A549 (cell line): ENCODE measurements around the gene FLACC1. TPM values are rescaled to one million over a fixed set of nuclear protein-coding genes. Genes with fewer than 3 reads are reported as not detected.

Experiments used
- ATAC-seq, 2 experiments: fragments of 200-7000 bp in 1 of 2; fragments of >200 bp in 1 of 2; cut with Nextera tagmentation in 1 of 2; cut with Tn5 transposase in 1 of 2; 3 replicates each; pipeline versions ENCODE4 v1.8.0 to v1.9.1; 2018 to 2020; ENCODE audit warnings: mild to moderate bottlenecking in 1 of 2, moderate library complexity in 1 of 2
- CTCF ChIA-PET: fragments of 300-600 bp; sonication (Branson Sonifier 250); formaldehyde crosslinking; extraction: SDS; loops from one replicate; lab custom pipeline; 2021; ENCODE audit warnings: antibody characterized with exemption, inconsistent platforms; lab: Yijun Ruan, JAX
- POLR2A ChIA-PET: fragments of 350-600 bp; formaldehyde crosslinking; extraction: SDS; loops from one replicate; lab custom pipeline; 2021; ENCODE audit warnings: antibody characterized with exemption, inconsistent platforms; lab: Yijun Ruan, JAX
- DNase-seq, 2 experiments: peaks; one replicate each; pipeline versions ENCODE4 v3.0.0 to v3.0.0-alpha.2; 2011 to 2016; ENCODE audit warnings: low read depth in 1 of 2, low spot score in 1 of 2
- FAIRE-seq: peaks from 2 replicates; lab custom pipeline; 2011; peaks lifted over from hg19 to GRCh38; lab: Jason Lieb, UNC
- H3K27ac ChIP-seq, 2 experiments: fragments of >200 bp; sonication (Bioruptor Twin); formaldehyde crosslinking; 3 replicates each; pipeline ENCODE4 v1.5.1; 2016 to 2017
- H3K4me1 ChIP-seq: fragments of >200 bp; sonication (Bioruptor Twin); formaldehyde crosslinking; 3 replicates; pipeline ENCODE4 v1.6.1; 2016
- H3K4me2 ChIP-seq: fragments of >200 bp; sonication (Bioruptor Twin); formaldehyde crosslinking; 3 replicates; pipeline ENCODE4 v1.6.1; 2016
- H3K4me3 ChIP-seq: fragments of >200 bp; sonication (Bioruptor Twin); formaldehyde crosslinking; 3 replicates; pipeline ENCODE4 v1.5.1; 2016
- H3K9me3 ChIP-seq: fragments of >200 bp; sonication (Bioruptor Twin); formaldehyde crosslinking; 3 replicates; pipeline ENCODE4 v1.6.1; 2016
- CHD4 ChIP-seq: fragments of 200-600 bp; sonication (generic); IDR thresholded peaks from 2 replicates; pipeline ENCODE4 v1.6.1; 2016; ENCODE audit warnings: antibody characterized with exemption, mild to moderate bottlenecking, borderline replicate concordance
- CTCF ChIP-seq: fragments of >200 bp; sonication (Bioruptor Twin); formaldehyde crosslinking; IDR thresholded peaks from 3 replicates; pipeline ENCODE4 v1.5.1; 2016
- EHMT2 ChIP-seq: fragments of 200-600 bp; sonication (generic); IDR thresholded peaks from 2 replicates; pipeline ENCODE4 v1.6.1; 2016; ENCODE audit warnings: antibody characterized with exemption, low read depth, mild to moderate bottlenecking, moderate library complexity
- FOSB ChIP-seq: fragments of 250-450 bp; sonication (Bioruptor Pico); IDR thresholded peaks from 2 replicates; pipeline ENCODE4 v1.5.0; 2020; ENCODE audit warnings: mild to moderate bottlenecking, moderate library complexity
- FOSL2 ChIP-seq, 2 experiments: fragments of 450-650 bp in 1 of 2; fragments of >200 bp in 1 of 2; sonication (Bioruptor Twin) in 1 of 2; formaldehyde crosslinking; IDR thresholded peaks; 2 replicates each; pipeline versions ENCODE4 v1.5.0 to v1.6.1; 2016 to 2020; ENCODE audit warnings: mild to moderate bottlenecking in 1 of 2, moderate library complexity in 1 of 2
- HDAC2 ChIP-seq: fragments of 200-600 bp; sonication (generic); IDR thresholded peaks from 2 replicates; pipeline ENCODE4 v1.6.1; 2016
- HES2 ChIP-seq: fragments of >200 bp; sonication (Bioruptor Twin); formaldehyde crosslinking; IDR thresholded peaks from 2 replicates; pipeline ENCODE4 v1.6.1; 2016
- JUN ChIP-seq, 2 experiments: fragments of >200 bp; sonication (Bioruptor Twin); formaldehyde crosslinking; IDR thresholded peaks; 2 replicates in 1 of 2; 3 replicates in 1 of 2; pipeline ENCODE4 v1.6.1; 2016 to 2017
- JUNB ChIP-seq: fragments of >200 bp; sonication (Bioruptor Twin); formaldehyde crosslinking; IDR thresholded peaks from 2 replicates; pipeline ENCODE4 v1.6.1; 2016
- MAFK ChIP-seq: fragments of 450-650 bp; IDR thresholded peaks from 2 replicates; pipeline ENCODE4 v1.6.1; 2014; ENCODE audit not compliant: partially characterized antibody
- MAZ ChIP-seq: fragments of 150-350 bp; IDR thresholded peaks from 2 replicates; pipeline ENCODE4 v1.6.1; 2014; ENCODE audit warnings: antibody characterized with exemption, low read depth, low read length, borderline replicate concordance
- MYC ChIP-seq: IDR thresholded peaks from 2 replicates; pipeline ENCODE4 v1.6.1; 2012; ENCODE audit warnings: mild to moderate bottlenecking, inconsistent platforms, low read length, improper control_type of control experiment, borderline replicate concordance
- NFE2L2 ChIP-seq: fragments of 150-350 bp; conservative IDR thresholded peaks from 2 replicates; pipeline ENCODE4 v1.6.1; 2014; ENCODE audit warnings: low read length
- NR3C1 ChIP-seq: fragments of >200 bp; sonication (Bioruptor Twin); formaldehyde crosslinking; IDR thresholded peaks from 3 replicates; pipeline ENCODE4 v1.6.1; 2017
- RAD21 ChIP-seq, 2 experiments: fragments of >200 bp in 1 of 2; sonication (Bioruptor Twin) in 1 of 2; formaldehyde crosslinking in 1 of 2; IDR thresholded peaks in 1 of 2; conservative IDR thresholded peaks in 1 of 2; 2 replicates in 1 of 2; 3 replicates in 1 of 2; pipeline ENCODE4 v1.6.1; 2012 to 2018; ENCODE audit warnings: inconsistent platforms in 1 of 2
- RARB ChIP-seq: fragments of 250-450 bp; sonication (Bioruptor Pico); IDR thresholded peaks from 2 replicates; pipeline ENCODE4 v1.8.0; 2021; ENCODE audit warnings: mild to moderate bottlenecking, moderate library complexity
- REST ChIP-seq: fragments of 200-600 bp; sonication (generic); IDR thresholded peaks from 2 replicates; pipeline ENCODE4 v1.6.1; 2016; ENCODE audit warnings: antibody characterized with exemption, mild to moderate bottlenecking, moderate library complexity
- RFX5 ChIP-seq: fragments of 450-650 bp; IDR thresholded peaks from 2 replicates; pipeline ENCODE4 v1.7.1; 2014; ENCODE audit warnings: antibody characterized with exemption, mild to moderate bottlenecking, moderate library complexity
- TP53 ChIP-seq: fragments of 250-450 bp; sonication (Bioruptor Pico); IDR thresholded peaks from 2 replicates; pipeline ENCODE4 v1.5.0; 2021; ENCODE audit warnings: mild to moderate bottlenecking, moderate library complexity
- ZSCAN20 ChIP-seq: fragments of 250-450 bp; sonication (Bioruptor Pico); IDR thresholded peaks from 2 replicates; pipeline ENCODE4 v1.8.0; 2022; ENCODE audit warnings: mild to moderate bottlenecking, moderate library complexity
- WGBS: methylation state at CpG from one replicate; pipeline ENCODE4 v1.1.6; 2017; ENCODE audit errors: missing lambda C conversion rate; 5-methylcytosine and 5-hydroxymethylcytosine counted together
- polyA plus RNA-seq, 4 experiments: library from polyadenylated mRNA; depleted of rRNA in 3 of 4; stranded (reverse); fragments of >200 nt; fragmentation: RNase III in 1 of 4; extraction: RNeasy Plus Mini Kit Qiagen cat#74134 plus additional on column Dnase treatment in 1 of 4; gene quantifications; 2 replicates in 3 of 4; 3 replicates in 1 of 4; pipeline ENCODE4 v1.2.3, GENCODE V29; 2011 to 2017

FLACC1 gene
- polyA plus RNA-seq, 2 of the 4 experiments (the other 2 are of a cell fraction) = 0.26 to 0.36 TPM

GRCh38 chr2:201344663-201345366 lies 12.3 kb downstream of the FLACC1 start:
- TF ChIP-seq RAD21 (conservative IDR thresholded peaks at IDR 0.05 in 1 of 2, IDR thresholded peaks at IDR 0.05 in 1 of 2) (peak in 1 of 2 experiments; percentile 47; a peak in 3 of 5 replicates), RFX5 (no peak), CTCF (peak; percentile 22; the same call in 1 of the 3 replicates), REST (no peak)
- WGBS = 21% methylated on average over 1 of the region's 1 CpG
- H3K4me3 ChIP-seq = no peak overlapping the region
- POLR2A ChIA-PET = no interaction called here
- no peak overlapping the region for H3K4me2 ChIP-seq
- FAIRE-seq (no peak), DNase-seq (peak in 1 of 2 experiments; percentile 48), ATAC-seq (peak; percentile 86 to 95)
- H3K27ac ChIP-seq = no peak overlapping the region
- CTCF ChIA-PET = interaction anchor here (1.9 kb wide), 1 partner anchor 13 kb away, joined by 8 read pairs; the partner anchor contains the start of gene FLACC1
- no peaks in the 10 kb centered on the region for H3K4me1 ChIP-seq
- no peaks in the 10 kb centered on the region for H3K9me3 ChIP-seq

- no peak for FAIRE-seq
- no peak for ATAC-seq
- H3K4me1 ChIP-seq = no peaks in the 10 kb centered on the region
- H3K4me3 ChIP-seq = no peak overlapping the region
- no peaks in the 10 kb centered on the region for H3K9me3 ChIP-seq
- CTCF ChIA-PET = interaction anchor here (1.2 kb wide), 1 partner anchor 20 kb away, joined by 4 read pairs; no protein-coding TSS in a partner anchor
- H3K4me2 ChIP-seq = no peak overlapping the region
- 83% methylated on average over 2 of the region's 2 CpGs for WGBS
- DNase-seq = no peak
- H3K27ac ChIP-seq = no peak overlapping the region
- TF ChIP-seq JUN (IDR thresholded peaks at IDR 0.05) = no peak
- no peak for TF ChIP-seq RARB (CRISPR knock-in tag)
- no peak for TF ChIP-seq HDAC2
- TF ChIP-seq EHMT2 = no peak
- POLR2A ChIA-PET = no interaction called here
Measured at GRCh38 chr2:201343559-201343958, 13.6 kb downstream of the FLACC1 start.

GRCh38 chr2:201342923-201343322 lies 14.2 kb downstream of the FLACC1 start:
- CTCF ChIA-PET = interaction anchor here (1.2 kb wide), 1 partner anchor 21 kb away, joined by 4 read pairs; no protein-coding TSS in a partner anchor
- no peak overlapping the region for H3K4me3 ChIP-seq
- FAIRE-seq (no peak), DNase-seq (no peak), ATAC-seq (no peak)
- no peaks in the 10 kb centered on the region for H3K4me1 ChIP-seq
- H3K27ac ChIP-seq = no peak overlapping the region
- TF ChIP-seq NR3C1 = no peak
- POLR2A ChIA-PET = no interaction called here
- H3K4me2 ChIP-seq = no peak overlapping the region
- H3K9me3 ChIP-seq = no peaks in the 10 kb centered on the region
- WGBS = 38% methylated on average over 2 of the region's 2 CpGs

GRCh38 chr2:201329409-201329808 lies 27.7 kb downstream of the FLACC1 start:
- POLR2A ChIA-PET = no interaction called here
- no peak overlapping the region for H3K4me3 ChIP-seq
- ATAC-seq = no peak
- H3K4me2 ChIP-seq = no peak overlapping the region
- CTCF ChIA-PET = interaction anchor here (1.5 kb wide), 1 partner anchor 35 kb away, joined by 6 read pairs; no protein-coding TSS in a partner anchor
- DNase-seq = no peak
- H3K27ac ChIP-seq = no peak overlapping the region
- H3K9me3 ChIP-seq = 0 out of 3 replicates have a peak, but pooled peaks cover 7% of the 10 kb centered on the region
- WGBS = 10% methylated on average over 1 of the region's 1 CpG
- no peak for FAIRE-seq
- TF ChIP-seq MAFK = no peak
- TF ChIP-seq FOSB = no peak
- no peak for TF ChIP-seq MYC
- TF ChIP-seq FOSL2 (IDR thresholded peaks at IDR 0.05) = no peak
- no peak for TF ChIP-seq FOSL2 (CRISPR knock-in tag; IDR thresholded peaks at IDR 0.05)
- TF ChIP-seq HES2 = no peak
- TF ChIP-seq TP53 (CRISPR knock-in tag) = no peak
- TF ChIP-seq ZSCAN20 (CRISPR knock-in tag) = no peak
- TF ChIP-seq NFE2L2 = no peak
- TF ChIP-seq MAZ = no peak
- TF ChIP-seq JUNB = no peak
- TF ChIP-seq CHD4 = no peak
- H3K4me1 ChIP-seq = no peaks in the 10 kb centered on the region
